GM06990 (cell line): ENCODE data around the gene ELK3.
A peak's percentile ranks its signal among the peaks of the same experiment; 100 is the strongest.
"Not testable (repeated sequence)": the region's sequence is repeated elsewhere in the genome, so short reads cannot be mapped to it uniquely, and the experiment has no call there.

Source experiments
- DNase-seq: peaks from one replicate; pipeline ENCODE4 v3.0.0-alpha.2; 2011; ENCODE audit not compliant: insufficient read length; ENCODE audit errors: extremely low read depth
- H3K27me3 ChIP-seq: replicated peaks from 2 replicates; pipeline ENCODE4 v1.6.0; 2011; ENCODE audit warnings: low read length; ENCODE audit not compliant: control insufficient read depth, insufficient read depth
- H3K36me3 ChIP-seq: 2 replicates; pipeline ENCODE4 v1.5.1; 2011; ENCODE audit warnings: low read length; ENCODE audit not compliant: control insufficient read depth, insufficient read depth
- H3K4me3 ChIP-seq: replicated peaks from 2 replicates; pipeline ENCODE4 v1.5.1; 2011; ENCODE audit warnings: low read depth, mild to moderate bottlenecking, control low read depth, low read length
- CTCF ChIP-seq: IDR thresholded peaks from 2 replicates; pipeline ENCODE4 v1.5.1; 2011; ENCODE audit warnings: low read length, control low read depth, mild to moderate bottlenecking, inconsistent platforms; ENCODE audit not compliant: insufficient read depth, poor library complexity, severe bottlenecking

The ELK3 gene

DNA sequence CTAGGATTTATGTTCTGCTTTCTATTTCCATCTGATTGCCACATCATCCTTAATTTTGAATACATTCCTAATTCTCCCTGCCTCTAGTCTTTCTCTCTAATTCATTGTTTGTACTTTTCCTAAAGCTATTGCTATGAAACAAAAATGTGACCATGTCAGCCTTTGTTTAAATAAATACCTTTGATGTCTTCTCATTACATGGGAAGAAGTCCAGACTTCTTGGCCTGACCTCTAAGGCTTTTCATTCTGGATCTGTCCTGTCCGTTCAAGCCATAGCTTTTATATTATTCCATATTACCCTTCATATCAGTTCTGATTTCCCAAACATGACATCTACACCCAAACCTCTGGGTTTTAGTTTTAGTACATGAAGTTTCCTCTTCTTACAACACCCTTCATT lies 114.7 kb downstream of the ELK3 start:
- Histone ChIP-seq H3K27me3 (no peaks in the 10 kb centered on the region), H3K4me3 (no peak overlapping the region), H3K36me3 (no peaks in the 10 kb centered on the region; the same call in 1 of the 2 replicates)
- TF ChIP-seq CTCF, result no peak
- no peak for DNase-seq

DNA sequence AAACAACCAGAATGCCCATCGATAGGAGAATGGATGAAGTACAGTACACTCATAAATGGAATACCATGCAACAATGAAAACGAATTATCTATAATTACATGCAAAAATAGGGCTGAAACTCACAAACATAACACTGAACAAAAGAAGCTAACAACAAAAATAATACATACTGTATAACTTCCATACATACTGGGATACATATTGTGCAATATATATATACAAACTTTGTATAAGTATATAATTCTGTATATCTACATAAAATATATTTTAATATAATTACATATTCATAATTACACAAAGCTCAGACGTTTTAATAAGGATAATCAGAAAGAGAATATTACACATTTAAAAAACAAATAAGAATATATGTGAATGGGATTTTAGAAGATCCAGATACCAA lies 115.9 kb downstream of the ELK3 start:
- no peak for TF ChIP-seq CTCF
- no peak for DNase-seq
- Histone ChIP-seq H3K4me3 (no peak overlapping the region), H3K27me3 (no peaks in the 10 kb centered on the region), H3K36me3 (no peaks in the 10 kb centered on the region; the same call in 1 of the 2 replicates)

DNA sequence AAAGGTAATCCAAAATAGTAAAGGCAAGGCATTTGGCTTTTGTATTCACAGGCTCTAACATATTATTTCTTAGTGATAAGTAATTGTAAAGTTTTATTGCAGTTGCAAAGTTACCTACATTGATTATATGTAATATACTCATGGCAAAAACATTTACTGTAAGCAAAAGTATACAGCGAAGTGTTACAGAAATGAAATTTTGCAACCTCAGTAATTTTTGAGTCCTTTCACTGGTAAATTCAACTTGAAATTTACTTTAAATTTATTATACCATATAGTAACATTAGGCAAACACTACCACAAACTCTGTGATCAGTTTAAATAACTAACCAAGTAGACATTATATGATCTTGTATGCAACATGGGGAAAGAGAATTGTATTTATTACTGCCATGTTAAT lies 117.0 kb downstream of the ELK3 start:
- Histone ChIP-seq H3K27me3 (no peaks in the 10 kb centered on the region), H3K36me3 (no peaks in the 10 kb centered on the region; the same call in 1 of the 2 replicates), H3K4me3 (no peak overlapping the region)
- TF ChIP-seq CTCF, result no peak
- no peak for DNase-seq

DNA sequence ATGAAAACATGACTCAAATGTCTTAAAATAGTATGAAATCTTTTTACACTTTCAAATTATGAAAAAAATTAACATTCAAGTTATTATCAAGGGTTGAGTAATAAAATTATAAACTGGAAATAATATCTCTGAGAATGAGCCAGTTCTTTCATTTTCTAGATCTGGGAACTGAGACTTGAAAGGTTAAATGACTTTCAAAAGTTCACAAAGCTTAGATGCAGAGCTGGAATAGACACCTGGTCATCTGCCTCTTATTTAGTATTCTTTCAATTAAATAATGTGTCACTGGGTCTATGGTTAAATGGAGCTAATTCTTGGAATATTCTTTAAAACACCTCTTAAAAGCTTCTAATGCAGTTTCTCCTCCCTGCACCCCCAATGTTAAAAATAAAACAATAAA lies 119.4 kb downstream of the ELK3 start:
- TF ChIP-seq CTCF, result no peak
- no peaks in the 10 kb centered on the region; the same call in 1 of the 2 replicates for H3K36me3 ChIP-seq
- DNase-seq, result no peak
- no peaks in the 10 kb centered on the region for H3K27me3 ChIP-seq
- H3K4me3 ChIP-seq, result no peak overlapping the region

- no peaks in the 10 kb centered on the region; the same call in 1 of the 2 replicates for H3K36me3 ChIP-seq
- no peak for DNase-seq
- H3K27me3 ChIP-seq, result no peaks in the 10 kb centered on the region
- TF ChIP-seq CTCF, result no peak
- H3K4me3 ChIP-seq, result no peak overlapping the region
Observed at GRCh38 chr12:96314723-96315122, 120.5 kb downstream of the ELK3 start.

- H3K4me3 ChIP-seq, result peak overlapping the region; percentile 45
- not testable (repeated sequence) for H3K27me3 ChIP-seq, H3K36me3 ChIP-seq, DNase-seq
Observed at GRCh38 chr12:96315741-96316481, 121.7 kb downstream of the ELK3 start.

GRCh38 chr12:96317801-96318200 lies 123.6 kb downstream of the ELK3 start:
- not testable (repeated sequence) for H3K27me3 ChIP-seq, DNase-seq, H3K36me3 ChIP-seq, H3K4me3 ChIP-seq
